Breast epithelium (tissue), 3 donors: ENCODE measurements around the gene ATP6V1G3.

Experiments used
- CTCF ChIP-seq, 3 donors: fragments of 450-650 bp; IDR thresholded peaks; one replicate each; pipeline ENCODE4 v1.5.1; 2016 to 2017; ENCODE audit warnings: antibody characterized with exemption in 3 of 3, mild to moderate bottlenecking in 3 of 3, moderate library complexity in 3 of 3
- POLR2A ChIP-seq: fragments of 450-650 bp; IDR thresholded peaks from one replicate; pipeline ENCODE4 v1.6.1; 2016; ENCODE audit warnings: antibody characterized with exemption, mild to moderate bottlenecking, moderate library complexity

GRCh38 chr1:198538579-198539364, 1.7 kb downstream of the ATP6V1G3 start:
- TF ChIP-seq POLR2A (no peak), CTCF (IDR thresholded peaks at IDR 0.05) (no peak)
